ENCODE measurements around the gene BCL7C. TPM values are rescaled to one million over a fixed set of nuclear protein-coding genes. Genes with fewer than 3 reads are reported as not detected.
A peak's percentile ranks its signal among the peaks of the same experiment; 100 is the strongest.

BCL7C gene
- total RNA-seq, 1 experiment from 2014 or later: 44.9 TPM

DNA sequence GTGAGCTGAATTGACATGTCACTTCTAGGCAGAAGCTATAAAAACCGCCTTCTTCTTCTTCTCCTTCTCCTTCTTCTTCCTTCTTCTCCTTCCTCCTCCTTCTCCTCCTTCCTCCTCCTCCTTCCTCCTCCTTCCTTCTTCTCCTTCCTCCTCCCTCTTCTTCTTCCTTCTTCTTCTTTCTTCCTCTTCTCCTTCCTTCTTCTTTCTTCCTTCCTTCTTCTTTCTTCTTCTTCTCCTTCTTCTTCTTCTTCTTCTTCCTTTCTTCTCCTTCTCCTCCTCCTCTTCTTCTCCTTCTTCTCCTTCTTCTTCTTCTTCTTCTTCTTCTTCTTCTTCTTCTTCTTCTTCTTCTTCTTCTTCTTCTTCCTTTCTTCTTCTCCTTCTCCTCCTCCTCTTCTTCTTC, 24.7 kb upstream of the BCL7C start:
- Histone ChIP-seq H3K9me2 (ENCODE audit: insufficient read depth) (no peaks in the 10 kb centered on the region), H3K4me1 (ENCODE audit: control insufficient read depth in 1 of 2, insufficient read depth in 2 of 2, low read length in 2 of 2) (peaks cover 4 to 10% of the 10 kb centered on the region in 2 experiments; a peak in 3 of 4 replicates), H3K79me2 (ENCODE audit: insufficient read depth, low read length) (no peaks in the 10 kb centered on the region), H3K9me3 (ENCODE audit: control insufficient read depth in 1 of 2, insufficient read depth in 1 of 2, low read depth in 1 of 2, low read length in 2 of 2) (no peaks in the 10 kb centered on the region), H3K9ac (ENCODE audit: low read length) (no peak overlapping the region), H2AFZ (ENCODE audit: low read depth, low read length, poor library complexity, severe bottlenecking) (no peak overlapping the region), H3K36me3 (ENCODE audit: control insufficient read depth in 1 of 2, insufficient read depth in 2 of 2, low read length in 2 of 2) (no peaks in the 10 kb centered on the region), H3K4me2 (ENCODE audit: low read length) (no peak overlapping the region), H3K4me3 (replicated peaks in 1 of 2; ENCODE audit: low read depth in 1 of 2, low read length in 2 of 2) (no peak overlapping the region), H3K27me3 (ENCODE audit: insufficient read depth, low read length) (no peaks in the 10 kb centered on the region), H4K20me1 (ENCODE audit: insufficient read depth) (no peaks in the 10 kb centered on the region), H3K27ac (ENCODE audit: low read depth, low read length) (no peak overlapping the region)
- ChIA-PET POLR2A (no interaction called here), CTCF (no interaction called here), RAD21 (ENCODE audit: low non-redundant PET in 1 of 2, low total read pairs in 2 of 2, uncharacterized antibody in 2 of 2, unreplicated experiment in 2 of 2) (interaction anchor here in 1 of 2 experiments (0.7 kb wide), 1 partner anchor 74 kb away, joined by 3 read pairs; no protein-coding TSS in a partner anchor)
- intact Hi-C loops (cut with micrococcal nuclease): no loop called here
- DNase-seq (ENCODE audit: low read depth, low spot score): no peak
- TF ChIP-seq, protein P1, sequence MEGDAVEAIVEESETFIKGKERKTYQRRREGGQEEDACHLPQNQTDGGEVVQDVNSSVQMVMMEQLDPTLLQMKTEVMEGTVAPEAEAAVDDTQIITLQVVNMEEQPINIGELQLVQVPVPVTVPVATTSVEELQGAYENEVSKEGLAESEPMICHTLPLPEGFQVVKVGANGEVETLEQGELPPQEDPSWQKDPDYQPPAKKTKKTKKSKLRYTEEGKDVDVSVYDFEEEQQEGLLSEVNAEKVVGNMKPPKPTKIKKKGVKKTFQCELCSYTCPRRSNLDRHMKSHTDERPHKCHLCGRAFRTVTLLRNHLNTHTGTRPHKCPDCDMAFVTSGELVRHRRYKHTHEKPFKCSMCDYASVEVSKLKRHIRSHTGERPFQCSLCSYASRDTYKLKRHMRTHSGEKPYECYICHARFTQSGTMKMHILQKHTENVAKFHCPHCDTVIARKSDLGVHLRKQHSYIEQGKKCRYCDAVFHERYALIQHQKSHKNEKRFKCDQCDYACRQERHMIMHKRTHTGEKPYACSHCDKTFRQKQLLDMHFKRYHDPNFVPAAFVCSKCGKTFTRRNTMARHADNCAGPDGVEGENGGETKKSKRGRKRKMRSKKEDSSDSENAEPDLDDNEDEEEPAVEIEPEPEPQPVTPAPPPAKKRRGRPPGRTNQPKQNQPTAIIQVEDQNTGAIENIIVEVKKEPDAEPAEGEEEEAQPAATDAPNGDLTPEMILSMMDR (IDR thresholded peaks at IDR 0.05 in 2 of 3, conservative IDR thresholded peaks at IDR 0.05 in 1 of 3; ENCODE audit: borderline replicate concordance in 1 of 3, insufficient read depth in 1 of 3, low read depth in 2 of 3, low read length in 2 of 3): no peak
- no peak for TF ChIP-seq CBX3 (IDR thresholded peaks at IDR 0.05; ENCODE audit: low read depth)
- TF ChIP-seq, protein P2, sequence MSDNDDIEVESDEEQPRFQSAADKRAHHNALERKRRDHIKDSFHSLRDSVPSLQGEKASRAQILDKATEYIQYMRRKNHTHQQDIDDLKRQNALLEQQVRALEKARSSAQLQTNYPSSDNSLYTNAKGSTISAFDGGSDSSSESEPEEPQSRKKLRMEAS (IDR thresholded peaks at IDR 0.05): no peak
- ATAC-seq: no peak
- BruUV-seq (replicated peaks): no TSS peak

DNA sequence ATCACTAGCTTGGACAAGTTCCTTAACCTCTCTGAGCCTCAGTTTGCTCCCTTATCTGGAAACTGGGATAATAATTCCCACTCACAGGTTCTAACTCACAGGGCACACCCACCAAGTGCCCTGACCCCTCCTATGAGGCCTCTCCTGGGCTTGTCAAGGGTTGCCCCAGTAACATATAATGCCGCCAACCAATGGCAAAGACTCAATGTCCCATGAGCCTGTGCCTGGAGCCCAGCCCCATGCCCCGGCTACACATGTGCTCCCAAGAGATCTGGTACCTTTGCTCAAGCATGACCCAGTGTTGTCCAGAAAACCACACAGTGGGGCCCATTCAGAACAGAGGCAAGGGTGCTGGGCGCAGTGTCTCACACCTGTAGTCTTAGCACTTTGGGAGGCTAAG, 21.0 kb upstream of the BCL7C start:
- DNase-seq (ENCODE audit: low read depth, low spot score) (no peak), ATAC-seq (peak; percentile 56; the same call in 1 of the 2 replicates)
- ChIA-PET POLR2A (interaction anchor here (0.9 kb wide), 1 partner anchor 128 kb away, joined by 3 read pairs; the partner anchor contains the start of gene ZNF629), RAD21 (ENCODE audit: low non-redundant PET in 1 of 2, low total read pairs in 2 of 2, uncharacterized antibody in 2 of 2, unreplicated experiment in 2 of 2) (no interaction called here), CTCF (no interaction called here)
- Histone ChIP-seq H3K36me3 (ENCODE audit: control insufficient read depth in 1 of 2, insufficient read depth in 2 of 2, low read length in 2 of 2) (no peaks in the 10 kb centered on the region), H3K79me2 (ENCODE audit: insufficient read depth, low read length) (no peaks in the 10 kb centered on the region), H3K27me3 (ENCODE audit: insufficient read depth, low read length) (no peaks in the 10 kb centered on the region), H3K4me2 (ENCODE audit: low read length) (no peak overlapping the region), H2AFZ (ENCODE audit: low read depth, low read length, poor library complexity, severe bottlenecking) (no peak overlapping the region), H3K4me3 (replicated peaks in 1 of 2; ENCODE audit: low read depth in 1 of 2, low read length in 2 of 2) (no peak overlapping the region), H3K4me1 (ENCODE audit: control insufficient read depth in 1 of 2, insufficient read depth in 2 of 2, low read length in 2 of 2) (no peaks in the 10 kb centered on the region), H3K9ac (ENCODE audit: low read length) (no peak overlapping the region), H3K27ac (ENCODE audit: low read depth, low read length) (no peak overlapping the region), H3K9me3 (ENCODE audit: control insufficient read depth in 1 of 2, insufficient read depth in 1 of 2, low read depth in 1 of 2, low read length in 2 of 2) (no peaks in the 10 kb centered on the region), H3K9me2 (ENCODE audit: insufficient read depth) (no peaks in the 10 kb centered on the region), H4K20me1 (ENCODE audit: insufficient read depth) (no peaks in the 10 kb centered on the region)
- no TSS peak for BruUV-seq (replicated peaks)
- intact Hi-C loops (cut with micrococcal nuclease): no loop called here
- TF ChIP-seq ZNF274 (IDR thresholded peaks at IDR 0.05; ENCODE audit: low read depth, low read length) (no peak), POLR2A (IDR thresholded peaks at IDR 0.05; ENCODE audit: borderline replicate concordance, extremely low read depth, insufficient read depth, insufficient read length) (no peak), SIN3A (IDR thresholded peaks at IDR 0.05; ENCODE audit: low read depth) (no peak), CEBPB (IDR thresholded peaks at IDR 0.05; ENCODE audit: low read depth) (no peak), TCF7L2 (IDR thresholded peaks at IDR 0.05; ENCODE audit: borderline replicate concordance, extremely low read depth, insufficient read depth, insufficient read length) (no peak), ZFX (IDR thresholded peaks at IDR 0.05) (no peak), FOSL1 (IDR thresholded peaks at IDR 0.05; ENCODE audit: low read depth) (no peak)
- TF ChIP-seq, protein P3, sequence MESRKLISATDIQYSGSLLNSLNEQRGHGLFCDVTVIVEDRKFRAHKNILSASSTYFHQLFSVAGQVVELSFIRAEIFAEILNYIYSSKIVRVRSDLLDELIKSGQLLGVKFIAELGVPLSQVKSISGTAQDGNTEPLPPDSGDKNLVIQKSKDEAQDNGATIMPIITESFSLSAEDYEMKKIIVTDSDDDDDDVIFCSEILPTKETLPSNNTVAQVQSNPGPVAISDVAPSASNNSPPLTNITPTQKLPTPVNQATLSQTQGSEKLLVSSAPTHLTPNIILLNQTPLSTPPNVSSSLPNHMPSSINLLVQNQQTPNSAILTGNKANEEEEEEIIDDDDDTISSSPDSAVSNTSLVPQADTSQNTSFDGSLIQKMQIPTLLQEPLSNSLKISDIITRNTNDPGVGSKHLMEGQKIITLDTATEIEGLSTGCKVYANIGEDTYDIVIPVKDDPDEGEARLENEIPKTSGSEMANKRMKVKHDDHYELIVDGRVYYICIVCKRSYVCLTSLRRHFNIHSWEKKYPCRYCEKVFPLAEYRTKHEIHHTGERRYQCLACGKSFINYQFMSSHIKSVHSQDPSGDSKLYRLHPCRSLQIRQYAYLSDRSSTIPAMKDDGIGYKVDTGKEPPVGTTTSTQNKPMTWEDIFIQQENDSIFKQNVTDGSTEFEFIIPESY (IDR thresholded peaks at IDR 0.05; ENCODE audit: extremely low read depth, insufficient replicate concordance, low read length): no peak
- TF ChIP-seq, protein P2 (IDR thresholded peaks at IDR 0.05): no peak
- TF ChIP-seq, protein P4, sequence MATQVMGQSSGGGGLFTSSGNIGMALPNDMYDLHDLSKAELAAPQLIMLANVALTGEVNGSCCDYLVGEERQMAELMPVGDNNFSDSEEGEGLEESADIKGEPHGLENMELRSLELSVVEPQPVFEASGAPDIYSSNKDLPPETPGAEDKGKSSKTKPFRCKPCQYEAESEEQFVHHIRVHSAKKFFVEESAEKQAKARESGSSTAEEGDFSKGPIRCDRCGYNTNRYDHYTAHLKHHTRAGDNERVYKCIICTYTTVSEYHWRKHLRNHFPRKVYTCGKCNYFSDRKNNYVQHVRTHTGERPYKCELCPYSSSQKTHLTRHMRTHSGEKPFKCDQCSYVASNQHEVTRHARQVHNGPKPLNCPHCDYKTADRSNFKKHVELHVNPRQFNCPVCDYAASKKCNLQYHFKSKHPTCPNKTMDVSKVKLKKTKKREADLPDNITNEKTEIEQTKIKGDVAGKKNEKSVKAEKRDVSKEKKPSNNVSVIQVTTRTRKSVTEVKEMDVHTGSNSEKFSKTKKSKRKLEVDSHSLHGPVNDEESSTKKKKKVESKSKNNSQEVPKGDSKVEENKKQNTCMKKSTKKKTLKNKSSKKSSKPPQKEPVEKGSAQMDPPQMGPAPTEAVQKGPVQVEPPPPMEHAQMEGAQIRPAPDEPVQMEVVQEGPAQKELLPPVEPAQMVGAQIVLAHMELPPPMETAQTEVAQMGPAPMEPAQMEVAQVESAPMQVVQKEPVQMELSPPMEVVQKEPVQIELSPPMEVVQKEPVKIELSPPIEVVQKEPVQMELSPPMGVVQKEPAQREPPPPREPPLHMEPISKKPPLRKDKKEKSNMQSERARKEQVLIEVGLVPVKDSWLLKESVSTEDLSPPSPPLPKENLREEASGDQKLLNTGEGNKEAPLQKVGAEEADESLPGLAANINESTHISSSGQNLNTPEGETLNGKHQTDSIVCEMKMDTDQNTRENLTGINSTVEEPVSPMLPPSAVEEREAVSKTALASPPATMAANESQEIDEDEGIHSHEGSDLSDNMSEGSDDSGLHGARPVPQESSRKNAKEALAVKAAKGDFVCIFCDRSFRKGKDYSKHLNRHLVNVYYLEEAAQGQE (IDR thresholded peaks at IDR 0.05; ENCODE audit: low read depth): no peak

Data from HCT116 (cell line).